HK-2 (cell line): ENCODE data around the gene TBCK.

ENCODE experiments used
- DNase-seq: peaks from one replicate; pipeline ENCODE4 v3.0.0-alpha.2; 2018; ENCODE audit not compliant: unreplicated experiment

TBCK gene

GRCh38 chr4:106315968-106316772, at the start of gene TBCK, which contains the start of gene AIMP1:
TSS of gene TBCK (minus strand) at chr4:106316209. CDS start at chr4:106308960, 7,249 bp downstream.
TSS of gene AIMP1 (plus strand) at chr4:106316550. CDS start at chr4:106325010, 8,460 bp downstream.
- DNase-seq: peak; percentile 89

GRCh38 chr4:106365613-106366012, 49.6 kb upstream of the TBCK start:
- no peak for DNase-seq

- DNase-seq: no peak
Observed at GRCh38 chr4:106364282-106364681, 48.3 kb upstream of the TBCK start.

- DNase-seq: no peak
Observed at GRCh38 chr4:106362086-106362825, 46.2 kb upstream of the TBCK start.

- no peak for DNase-seq
Observed at GRCh38 chr4:106358899-106359298, 42.9 kb upstream of the TBCK start.

- no peak for DNase-seq
Observed at GRCh38 chr4:106355193-106355592, 39.2 kb upstream of the TBCK start.

GRCh38 chr4:106353786-106354185, 37.8 kb upstream of the TBCK start:
- DNase-seq: no peak

GRCh38 chr4:106351016-106351415, 35.0 kb upstream of the TBCK start:
- no peak for DNase-seq

GRCh38 chr4:106347167-106347566, 31.2 kb upstream of the TBCK start:
- DNase-seq: no peak

GRCh38 chr4:106344647-106344970, 28.6 kb upstream of the TBCK start:
- DNase-seq: no peak

GRCh38 chr4:106343865-106344646, 28.0 kb upstream of the TBCK start:
- DNase-seq: no peak

GRCh38 chr4:106340774-106341173, 24.8 kb upstream of the TBCK start:
- DNase-seq: no peak

- no peak for DNase-seq
Observed at GRCh38 chr4:106339431-106339830, 23.4 kb upstream of the TBCK start.

GRCh38 chr4:106338671-106339070, 22.7 kb upstream of the TBCK start:
- DNase-seq: no peak

GRCh38 chr4:106337916-106338315, 21.9 kb upstream of the TBCK start:
- no peak for DNase-seq

- no peak for DNase-seq
Observed at GRCh38 chr4:106336618-106337017, 20.6 kb upstream of the TBCK start.

GRCh38 chr4:106334741-106335470, 18.9 kb upstream of the TBCK start:
- DNase-seq: no peak

- DNase-seq: no peak
Observed at GRCh38 chr4:106333186-106333585, 17.2 kb upstream of the TBCK start.

GRCh38 chr4:106329041-106329618, 13.1 kb upstream of the TBCK start:
- no peak for DNase-seq

GRCh38 chr4:106325800-106326199, 9.8 kb upstream of the TBCK start:
- DNase-seq: no peak

- no peak for DNase-seq
Observed at GRCh38 chr4:106323119-106323518, 7.1 kb upstream of the TBCK start.
